Heart right ventricle (tissue), 16 donors: Measurements from ENCODE around the gene INSL3. TPM values are rescaled to one million over a fixed set of nuclear protein-coding genes. Genes with fewer than 3 reads are reported as not detected.
A peak's percentile ranks its signal among the peaks of the same experiment; 100 is the strongest.

Experiments
- ATAC-seq, 8 donors: fragments of 200-7000 bp; cut with Tn5 transposase; one replicate each; pipeline ENCODE4 v1.9.1; 2020; ENCODE audit warnings: mild to moderate bottlenecking in 8 of 8, moderate library complexity in 8 of 8, moderate number of reproducible peaks in 1 of 8
- DNase-seq, 2 donors: peaks; one replicate each; pipeline ENCODE4 v3.0.0-alpha.2; 2020
- H3K27ac ChIP-seq, 10 donors: fragments of 200-600 bp; sonication (generic) in 2 of 10; one replicate each; pipeline versions ENCODE4 v1.5.0 to v1.8.0; 2020 to 2022; ENCODE audit warnings: mild to moderate bottlenecking in 3 of 10
- H3K27me3 ChIP-seq, 7 donors: fragments of 200-600 bp; one replicate each; pipeline ENCODE4 v1.8.0; 2021 to 2022; ENCODE audit warnings: mild to moderate bottlenecking in 2 of 7
- H3K36me3 ChIP-seq, 9 donors: fragments of 200-600 bp; sonication (generic) in 1 of 9; one replicate each; pipeline versions ENCODE4 v1.5.0 to v1.8.0; 2020 to 2022; ENCODE audit warnings: mild to moderate bottlenecking in 2 of 9
- H3K4me1 ChIP-seq, 9 donors: fragments of 200-600 bp; sonication (generic) in 1 of 9; one replicate each; pipeline versions ENCODE4 v1.5.0 to v1.8.0; 2020 to 2022; ENCODE audit warnings: mild to moderate bottlenecking in 4 of 9
- H3K4me3 ChIP-seq, 10 donors: fragments of 200-600 bp; sonication (generic) in 2 of 10; one replicate each; pipeline versions ENCODE4 v1.5.0 to v1.8.0; 2020 to 2022; ENCODE audit warnings: mild to moderate bottlenecking in 7 of 10, moderate library complexity in 2 of 10
- H3K9me3 ChIP-seq, 11 donors: fragments of 200-600 bp in 10 of 11; sonication (generic) in 2 of 11; one replicate each; pipeline versions ENCODE4 v1.5.0 to v1.8.0; 2013 to 2022; ENCODE audit warnings: mild to moderate bottlenecking in 2 of 11, control low read depth in 1 of 11, moderate library complexity in 1 of 11
- WGBS, 2 donors: extraction: QIAGEN DNeasy Blood & Tissue Kit; methylation state at CpG; one replicate each; pipeline ENCODE4 v1.1.7; 2013; ENCODE audit warnings: inconsistent platforms in 1 of 2; 5-methylcytosine and 5-hydroxymethylcytosine counted together
- intact Hi-C, 10 donors: fragments of 100-400 bp; cut with DNase I; formaldehyde crosslinking; loops; one replicate each; pipeline versions ENCODE4 v1.11.1 to v1.14.2; 2022
- polyA plus RNA-seq, 2 donors: library from polyadenylated mRNA; stranded (reverse); fragments of 200-250 nt; gene quantifications; one replicate each; pipeline ENCODE4 v1.2.3, GENCODE V29; 2013
- total RNA-seq, 10 donors: library from RNA; stranded (reverse); fragmentation: NEBNext Ultra II Directional in 3 of 10; extraction: Animal tissue kit (Norgen Biotek cat#: 25700) in 3 of 10; gene quantifications; one replicate each; pipeline versions ENCODE4 v1.2.1 to v1.2.4, GENCODE V29; 2021 to 2023
- TF ChIP-seq, protein P1 (sequence below), 9 donors: fragments of 200-600 bp; sonication (generic) in 2 of 9; IDR thresholded peaks; one replicate each; pipeline versions ENCODE4 v1.5.0 to v1.8.0; 2021 to 2022; ENCODE audit warnings: antibody characterized with exemption in 9 of 9, mild to moderate bottlenecking in 5 of 9, moderate library complexity in 1 of 9
- donor health status: Arrhythmogenic right ventricular cardiomyopathy.
- donor health status: ischemic (EF 13 %, LVEDD 7.1; RV severe dilation, severe dysfunction).
- donor health status: healthy with polysubstance abuse.
- donor health status: DM: no; HTN: yes; CAD: no.
- donor health status: DM: no; HTN: no; CAD: no.
- donor health status: ischemic (EF 25% LVEDD 6.9; RV normal size, moderate dysfunction).
- donor health status: ischemic (EF 25% LVEDD 5.7; RV mildly dilated, moderate dysfunction).
- donor health status: healthy.
- donor health status: DM: yes; HTN: yes; CAD: no.
- donor health status: Ischemic cardiomyopathy.
- donor health status: ischemic (EF 35%, LVEDD 5.7; RV mildly dilated, moderate dysfunction).
- donor health status: nonischemic (EF 11% LVEDD 7.7; RV severe dilation, severe dysfunction).
- donor health status: DM: yes; HTN: yes; CAD: no.
- donor health status: PGD.
- donor health status: ischemic (EF 29% LVEDD 5.4; RV normal size, mild dysfunction).
- donor health status: nonischemic (EF 23%, LVEDD 6.1; RV moderate dilation, normal function).

INSL3 gene
- total and polyA plus RNA-seq, 12 donors, result 0.04 TPM; not detected in 11

- WGBS, 2 donors, result 23 to 36% methylated on average over 30 of the region's 30 CpGs
- peak overlapping the region in 5 of 10 donors; percentile 24 to 44 (median 36) for H3K4me3 ChIP-seq
- peaks cover 0 to 75% (median 0%) of the 10 kb centered on the region in 9 donors for H3K36me3 ChIP-seq
- peaks cover 0 to 44% (median 6%) of the 10 kb centered on the region in 9 donors for H3K4me1 ChIP-seq
- peak overlapping the region in 1 of 10 donors; percentile 1 for H3K27ac ChIP-seq
- ATAC-seq (peak in 6 of 8 donors; percentile 5 to 23 (median 7)), DNase-seq (peak in 1 of 2 donors; percentile 29)
- peaks cover 0 to 77% (median 18%) of the 10 kb centered on the region in 7 donors for H3K27me3 ChIP-seq
- no peaks in the 10 kb centered on the region for H3K9me3 ChIP-seq
- intact Hi-C loops, result no loop called here
- TF ChIP-seq, protein P1, sequence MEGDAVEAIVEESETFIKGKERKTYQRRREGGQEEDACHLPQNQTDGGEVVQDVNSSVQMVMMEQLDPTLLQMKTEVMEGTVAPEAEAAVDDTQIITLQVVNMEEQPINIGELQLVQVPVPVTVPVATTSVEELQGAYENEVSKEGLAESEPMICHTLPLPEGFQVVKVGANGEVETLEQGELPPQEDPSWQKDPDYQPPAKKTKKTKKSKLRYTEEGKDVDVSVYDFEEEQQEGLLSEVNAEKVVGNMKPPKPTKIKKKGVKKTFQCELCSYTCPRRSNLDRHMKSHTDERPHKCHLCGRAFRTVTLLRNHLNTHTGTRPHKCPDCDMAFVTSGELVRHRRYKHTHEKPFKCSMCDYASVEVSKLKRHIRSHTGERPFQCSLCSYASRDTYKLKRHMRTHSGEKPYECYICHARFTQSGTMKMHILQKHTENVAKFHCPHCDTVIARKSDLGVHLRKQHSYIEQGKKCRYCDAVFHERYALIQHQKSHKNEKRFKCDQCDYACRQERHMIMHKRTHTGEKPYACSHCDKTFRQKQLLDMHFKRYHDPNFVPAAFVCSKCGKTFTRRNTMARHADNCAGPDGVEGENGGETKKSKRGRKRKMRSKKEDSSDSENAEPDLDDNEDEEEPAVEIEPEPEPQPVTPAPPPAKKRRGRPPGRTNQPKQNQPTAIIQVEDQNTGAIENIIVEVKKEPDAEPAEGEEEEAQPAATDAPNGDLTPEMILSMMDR (IDR thresholded peaks at IDR 0.05), result no peak
These were observed 20.1 kb upstream of the INSL3 start for GRCh38 chr19:17841371-17841809.

GRCh38 chr19:17840019-17840418 is 18.7 kb upstream of the INSL3 start:
- intact Hi-C loops, result no loop called here
- Histone ChIP-seq H3K36me3 (peaks cover 0 to 89% (median 0%) of the 10 kb centered on the region in 9 donors), H3K4me1 (peaks cover 0 to 34% (median 6%) of the 10 kb centered on the region in 9 donors), H3K27me3 (peaks cover 0 to 66% (median 18%) of the 10 kb centered on the region in 7 donors), H3K9me3 (no peaks in the 10 kb centered on the region), H3K27ac (no peak overlapping the region), H3K4me3 (no peak overlapping the region)
- DNase-seq, result no peak
- WGBS, 2 donors, result 85 to 89% methylated on average over 6 of the region's 6 CpGs
- TF ChIP-seq, protein P1 (IDR thresholded peaks at IDR 0.05), result no peak
- ATAC-seq, result no peak

DNA sequence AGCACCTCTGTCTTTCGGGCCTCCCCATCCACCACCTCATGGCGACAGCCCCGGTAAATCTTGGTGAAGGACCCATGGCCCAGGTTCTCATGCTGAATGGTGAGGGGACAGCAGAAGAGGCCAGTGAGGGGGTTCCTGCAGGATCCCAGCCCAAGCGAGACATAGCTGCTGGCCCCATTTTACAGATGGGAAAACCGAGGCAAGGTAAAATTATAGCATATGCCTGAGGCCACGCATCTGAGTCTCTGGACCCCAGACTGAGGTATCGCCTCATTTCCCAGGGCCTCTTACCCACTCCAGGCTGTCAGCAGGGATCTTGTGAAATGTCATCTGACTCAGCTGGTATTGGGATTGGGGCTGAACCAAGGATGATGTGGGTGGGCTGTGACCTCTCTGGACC is 16.7 kb upstream of the INSL3 start:
- TF ChIP-seq, protein P1 (IDR thresholded peaks at IDR 0.05), result no peak
- no peak for ATAC-seq
- Histone ChIP-seq H3K27ac (no peak overlapping the region), H3K36me3 (peaks cover 0 to 97% (median 0%) of the 10 kb centered on the region in 9 donors), H3K4me1 (peaks cover 0 to 16% (median 6%) of the 10 kb centered on the region in 9 donors), H3K27me3 (peaks cover 0 to 58% (median 16%) of the 10 kb centered on the region in 7 donors), H3K9me3 (no peaks in the 10 kb centered on the region), H3K4me3 (no peak overlapping the region)
- WGBS, 2 donors, result 86 to 87% methylated on average over 7 of the region's 7 CpGs
- DNase-seq, result no peak
- intact Hi-C loops, result no loop called here

DNA sequence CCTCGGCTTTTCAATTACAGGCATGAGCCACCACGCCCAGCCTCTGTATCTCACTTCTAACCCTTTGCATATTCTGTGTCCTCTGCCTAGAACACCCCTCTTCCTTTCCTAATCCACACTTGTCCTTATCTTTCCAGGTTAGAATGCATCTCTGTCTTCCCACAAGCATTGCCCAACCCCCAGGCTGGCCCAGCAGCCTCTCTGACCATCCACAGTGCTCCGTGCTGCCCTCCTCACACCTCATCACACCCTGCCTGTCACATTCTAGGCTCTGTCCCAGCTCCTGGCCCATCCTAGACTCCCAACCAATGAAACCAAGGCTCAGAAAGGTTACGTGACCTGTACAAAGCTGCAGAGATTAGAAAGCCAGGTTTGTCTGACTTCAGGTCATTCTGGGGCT is 15.2 kb upstream of the INSL3 start:
- H3K9me3 ChIP-seq, result no peaks in the 10 kb centered on the region
- intact Hi-C loops, result no loop called here
- no peak for ATAC-seq
- peaks cover 0 to 58% (median 15%) of the 10 kb centered on the region in 7 donors for H3K27me3 ChIP-seq
- no peak overlapping the region for H3K27ac ChIP-seq
- WGBS, 2 donors, result 54 to 69% methylated on average over 4 of the region's 4 CpGs
- TF ChIP-seq, protein P1 (IDR thresholded peaks at IDR 0.05), result no peak
- DNase-seq, result no peak
- H3K4me3 ChIP-seq, result no peak overlapping the region
- H3K4me1 ChIP-seq, result peaks cover 0 to 6% (median 0%) of the 10 kb centered on the region in 9 donors
- H3K36me3 ChIP-seq, result peaks cover 0 to 100% (median 0%) of the 10 kb centered on the region in 9 donors
